Adrenal gland (tissue), 5 donors: ENCODE data around the gene WBP2NL.

Experiments
- POLR2A ChIP-seq, 2 donors: fragments of 450-650 bp; IDR thresholded peaks; one replicate each; pipeline ENCODE4 v1.6.1; 2017; ENCODE audit warnings: antibody characterized with exemption in 2 of 2, mild to moderate bottlenecking in 2 of 2, moderate library complexity in 1 of 2
- TF ChIP-seq, protein P1 (sequence below), 6 experiments: fragments of 450-650 bp in 4 of 6; fragments of 200-600 bp in 2 of 6; sonication (generic) in 1 of 6; IDR thresholded peaks; 1 replicate in 5 of 6; 2 replicates in 1 of 6; pipeline versions ENCODE4 v1.5.1 to v1.8.0; 2016 to 2021; ENCODE audit warnings: antibody characterized with exemption in 6 of 6, mild to moderate bottlenecking in 2 of 6, moderate library complexity in 1 of 6
- donor health status: DM: no; HTN: no; CAD: no.

DNA sequence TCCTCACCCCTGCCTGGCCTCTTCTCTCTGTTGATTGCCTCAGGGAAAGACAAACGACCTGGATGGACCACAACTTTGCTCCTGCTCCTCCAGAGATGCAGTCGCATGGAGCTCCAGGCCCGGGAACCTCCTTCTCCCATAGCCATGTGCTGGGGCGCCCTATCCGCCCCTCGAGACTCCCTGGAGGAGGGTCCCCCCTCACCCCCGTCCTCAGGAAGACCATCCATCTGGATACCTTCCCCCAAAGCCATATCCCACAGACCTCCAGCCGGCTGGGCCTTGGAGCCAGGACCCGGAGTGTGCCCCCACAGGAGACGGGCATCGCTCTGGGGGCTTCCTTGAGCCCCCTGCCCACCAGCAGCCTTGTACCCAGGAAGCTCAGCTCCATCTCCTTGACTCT lies 27.2 kb upstream of the WBP2NL start:
- TF ChIP-seq, protein P1, sequence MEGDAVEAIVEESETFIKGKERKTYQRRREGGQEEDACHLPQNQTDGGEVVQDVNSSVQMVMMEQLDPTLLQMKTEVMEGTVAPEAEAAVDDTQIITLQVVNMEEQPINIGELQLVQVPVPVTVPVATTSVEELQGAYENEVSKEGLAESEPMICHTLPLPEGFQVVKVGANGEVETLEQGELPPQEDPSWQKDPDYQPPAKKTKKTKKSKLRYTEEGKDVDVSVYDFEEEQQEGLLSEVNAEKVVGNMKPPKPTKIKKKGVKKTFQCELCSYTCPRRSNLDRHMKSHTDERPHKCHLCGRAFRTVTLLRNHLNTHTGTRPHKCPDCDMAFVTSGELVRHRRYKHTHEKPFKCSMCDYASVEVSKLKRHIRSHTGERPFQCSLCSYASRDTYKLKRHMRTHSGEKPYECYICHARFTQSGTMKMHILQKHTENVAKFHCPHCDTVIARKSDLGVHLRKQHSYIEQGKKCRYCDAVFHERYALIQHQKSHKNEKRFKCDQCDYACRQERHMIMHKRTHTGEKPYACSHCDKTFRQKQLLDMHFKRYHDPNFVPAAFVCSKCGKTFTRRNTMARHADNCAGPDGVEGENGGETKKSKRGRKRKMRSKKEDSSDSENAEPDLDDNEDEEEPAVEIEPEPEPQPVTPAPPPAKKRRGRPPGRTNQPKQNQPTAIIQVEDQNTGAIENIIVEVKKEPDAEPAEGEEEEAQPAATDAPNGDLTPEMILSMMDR (IDR thresholded peaks at IDR 0.05): no peak
- no peak for TF ChIP-seq POLR2A (IDR thresholded peaks at IDR 0.05)
